Measurements from ENCODE around the gene MMP21. TPM values are rescaled to one million over a fixed set of nuclear protein-coding genes. Genes with fewer than 3 reads are reported as not detected.

The MMP21 gene
- total and polyA plus RNA-seq, 2 of the 13 experiments (the other 11 are each of a cell fraction or from before 2014, with no cell fraction given) = not detected

DNA sequence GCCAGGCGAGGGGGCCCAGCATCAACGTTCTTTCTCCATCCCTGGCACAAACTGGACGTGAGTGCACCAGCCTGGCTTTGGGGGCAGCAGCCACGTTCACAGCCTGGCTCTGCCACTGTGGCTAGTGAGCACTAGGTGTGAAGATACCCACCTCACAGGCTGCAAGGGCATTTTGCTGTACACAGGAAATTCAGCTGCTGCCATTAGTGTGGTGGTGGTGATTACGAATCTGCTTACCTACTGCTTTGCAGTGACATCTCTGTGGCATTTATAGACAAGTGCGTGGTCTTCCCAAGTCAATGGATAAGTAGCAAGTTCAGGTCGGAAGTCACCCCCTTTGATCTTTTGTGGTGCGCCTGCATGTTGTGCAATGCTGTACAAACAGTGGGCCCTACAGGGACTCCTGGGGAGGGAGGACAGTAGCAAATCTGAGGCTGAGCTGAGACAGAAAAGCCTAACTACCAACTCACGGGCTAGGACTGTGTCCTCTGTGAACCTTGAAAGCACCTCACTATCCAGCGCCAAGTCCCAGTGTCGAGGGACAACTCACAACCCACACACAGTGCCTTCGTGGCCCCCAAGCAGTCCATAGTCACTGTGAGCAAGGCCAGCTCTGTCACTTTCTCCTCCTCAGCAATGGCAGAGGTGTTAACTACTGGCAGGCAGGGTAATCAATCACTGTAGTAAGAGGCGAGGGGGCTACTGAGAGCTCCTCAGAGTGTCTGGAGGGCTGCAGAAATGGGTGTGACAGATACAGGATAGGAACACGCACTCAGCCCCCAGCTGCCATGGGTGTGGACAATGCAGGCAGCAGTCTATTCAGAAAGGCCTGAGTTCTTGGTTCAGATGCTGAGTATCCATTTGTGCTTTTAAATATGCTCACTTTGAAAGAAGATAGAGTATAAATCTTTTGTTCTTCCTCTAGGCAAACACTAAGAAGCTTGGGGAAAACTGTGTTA is 17.0 kb upstream of the MMP21 start (continued):
- TF ChIP-seq PHF5A (CRISPR knock-in tag; IDR thresholded peaks at IDR 0.05; ENCODE audit: low read depth, unreplicated experiment) (peak; percentile 82), TEAD2 (CRISPR knock-in tag; IDR thresholded peaks at IDR 0.05) (no peak), PITX1 (CRISPR knock-in tag; IDR thresholded peaks at IDR 0.05) (peak; percentile 95), BORCS8-MEF2B (CRISPR knock-in tag; IDR thresholded peaks at IDR 0.05) (peak; percentile 63; the same call in 1 of the 2 replicates), NFKBIZ (CRISPR knock-in tag; IDR thresholded peaks at IDR 0.05) (peak; percentile 68; the same call in 1 of the 2 replicates), ZNF543 (CRISPR knock-in tag; IDR thresholded peaks at IDR 0.05) (peak; percentile 88), RXRA (CRISPR knock-in tag; IDR thresholded peaks at IDR 0.05) (peak; percentile 98), ZNF557 (CRISPR knock-in tag; IDR thresholded peaks at IDR 0.05) (peak; percentile 75; the same call in 1 of the 2 replicates), ZNF225 (CRISPR knock-in tag; IDR thresholded peaks at IDR 0.05) (no peak; the same call in 1 of the 2 replicates), CAMTA2 (CRISPR knock-in tag; IDR thresholded peaks at IDR 0.05; ENCODE audit: borderline replicate concordance) (no peak), TBX2 (CRISPR knock-in tag; IDR thresholded peaks at IDR 0.05; ENCODE audit: borderline replicate concordance) (peak; percentile 97), MED8 (CRISPR knock-in tag; IDR thresholded peaks at IDR 0.05; ENCODE audit: insufficient replicate concordance) (no peak), ZNF12 (CRISPR knock-in tag; IDR thresholded peaks at IDR 0.05) (peak; percentile 87), SMARCE1 (IDR thresholded peaks at IDR 0.05; ENCODE audit: borderline replicate concordance) (no peak), ZNF121 (CRISPR knock-in tag; IDR thresholded peaks at IDR 0.05) (0 out of 2 replicates have a peak, but pooled peaks have one; percentile 19), MXD4 (CRISPR knock-in tag; IDR thresholded peaks at IDR 0.05) (peak; percentile 63; the same call in 1 of the 2 replicates), LCORL (IDR thresholded peaks at IDR 0.05) (no peak), LCORL (CRISPR knock-in tag; IDR thresholded peaks at IDR 0.05) (peak; percentile 96), KMT2A (CRISPR knock-in tag; IDR thresholded peaks at IDR 0.05) (no peak; the same call in 1 of the 2 replicates)
- TF ChIP-seq, protein P1, sequence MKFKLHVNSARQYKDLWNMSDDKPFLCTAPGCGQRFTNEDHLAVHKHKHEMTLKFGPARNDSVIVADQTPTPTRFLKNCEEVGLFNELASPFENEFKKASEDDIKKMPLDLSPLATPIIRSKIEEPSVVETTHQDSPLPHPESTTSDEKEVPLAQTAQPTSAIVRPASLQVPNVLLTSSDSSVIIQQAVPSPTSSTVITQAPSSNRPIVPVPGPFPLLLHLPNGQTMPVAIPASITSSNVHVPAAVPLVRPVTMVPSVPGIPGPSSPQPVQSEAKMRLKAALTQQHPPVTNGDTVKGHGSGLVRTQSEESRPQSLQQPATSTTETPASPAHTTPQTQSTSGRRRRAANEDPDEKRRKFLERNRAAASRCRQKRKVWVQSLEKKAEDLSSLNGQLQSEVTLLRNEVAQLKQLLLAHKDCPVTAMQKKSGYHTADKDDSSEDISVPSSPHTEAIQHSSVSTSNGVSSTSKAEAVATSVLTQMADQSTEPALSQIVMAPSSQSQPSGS (CRISPR knock-in tag; IDR thresholded peaks at IDR 0.05) = peak; percentile 80
- TF ChIP-seq, protein P2, sequence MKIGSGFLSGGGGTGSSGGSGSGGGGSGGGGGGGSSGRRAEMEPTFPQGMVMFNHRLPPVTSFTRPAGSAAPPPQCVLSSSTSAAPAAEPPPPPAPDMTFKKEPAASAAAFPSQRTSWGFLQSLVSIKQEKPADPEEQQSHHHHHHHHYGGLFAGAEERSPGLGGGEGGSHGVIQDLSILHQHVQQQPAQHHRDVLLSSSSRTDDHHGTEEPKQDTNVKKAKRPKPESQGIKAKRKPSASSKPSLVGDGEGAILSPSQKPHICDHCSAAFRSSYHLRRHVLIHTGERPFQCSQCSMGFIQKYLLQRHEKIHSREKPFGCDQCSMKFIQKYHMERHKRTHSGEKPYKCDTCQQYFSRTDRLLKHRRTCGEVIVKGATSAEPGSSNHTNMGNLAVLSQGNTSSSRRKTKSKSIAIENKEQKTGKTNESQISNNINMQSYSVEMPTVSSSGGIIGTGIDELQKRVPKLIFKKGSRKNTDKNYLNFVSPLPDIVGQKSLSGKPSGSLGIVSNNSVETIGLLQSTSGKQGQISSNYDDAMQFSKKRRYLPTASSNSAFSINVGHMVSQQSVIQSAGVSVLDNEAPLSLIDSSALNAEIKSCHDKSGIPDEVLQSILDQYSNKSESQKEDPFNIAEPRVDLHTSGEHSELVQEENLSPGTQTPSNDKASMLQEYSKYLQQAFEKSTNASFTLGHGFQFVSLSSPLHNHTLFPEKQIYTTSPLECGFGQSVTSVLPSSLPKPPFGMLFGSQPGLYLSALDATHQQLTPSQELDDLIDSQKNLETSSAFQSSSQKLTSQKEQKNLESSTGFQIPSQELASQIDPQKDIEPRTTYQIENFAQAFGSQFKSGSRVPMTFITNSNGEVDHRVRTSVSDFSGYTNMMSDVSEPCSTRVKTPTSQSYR (CRISPR knock-in tag; IDR thresholded peaks at IDR 0.05; ENCODE audit: borderline replicate concordance) = peak; percentile 77; the same call in 1 of the 2 replicates
- TF ChIP-seq, protein P3, sequence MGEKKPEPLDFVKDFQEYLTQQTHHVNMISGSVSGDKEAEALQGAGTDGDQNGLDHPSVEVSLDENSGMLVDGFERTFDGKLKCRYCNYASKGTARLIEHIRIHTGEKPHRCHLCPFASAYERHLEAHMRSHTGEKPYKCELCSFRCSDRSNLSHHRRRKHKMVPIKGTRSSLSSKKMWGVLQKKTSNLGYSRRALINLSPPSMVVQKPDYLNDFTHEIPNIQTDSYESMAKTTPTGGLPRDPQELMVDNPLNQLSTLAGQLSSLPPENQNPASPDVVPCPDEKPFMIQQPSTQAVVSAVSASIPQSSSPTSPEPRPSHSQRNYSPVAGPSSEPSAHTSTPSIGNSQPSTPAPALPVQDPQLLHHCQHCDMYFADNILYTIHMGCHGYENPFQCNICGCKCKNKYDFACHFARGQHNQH (CRISPR knock-in tag; IDR thresholded peaks at IDR 0.05) = peak; percentile 92; the same call in 1 of the 2 replicates
- TF ChIP-seq, protein P4, sequence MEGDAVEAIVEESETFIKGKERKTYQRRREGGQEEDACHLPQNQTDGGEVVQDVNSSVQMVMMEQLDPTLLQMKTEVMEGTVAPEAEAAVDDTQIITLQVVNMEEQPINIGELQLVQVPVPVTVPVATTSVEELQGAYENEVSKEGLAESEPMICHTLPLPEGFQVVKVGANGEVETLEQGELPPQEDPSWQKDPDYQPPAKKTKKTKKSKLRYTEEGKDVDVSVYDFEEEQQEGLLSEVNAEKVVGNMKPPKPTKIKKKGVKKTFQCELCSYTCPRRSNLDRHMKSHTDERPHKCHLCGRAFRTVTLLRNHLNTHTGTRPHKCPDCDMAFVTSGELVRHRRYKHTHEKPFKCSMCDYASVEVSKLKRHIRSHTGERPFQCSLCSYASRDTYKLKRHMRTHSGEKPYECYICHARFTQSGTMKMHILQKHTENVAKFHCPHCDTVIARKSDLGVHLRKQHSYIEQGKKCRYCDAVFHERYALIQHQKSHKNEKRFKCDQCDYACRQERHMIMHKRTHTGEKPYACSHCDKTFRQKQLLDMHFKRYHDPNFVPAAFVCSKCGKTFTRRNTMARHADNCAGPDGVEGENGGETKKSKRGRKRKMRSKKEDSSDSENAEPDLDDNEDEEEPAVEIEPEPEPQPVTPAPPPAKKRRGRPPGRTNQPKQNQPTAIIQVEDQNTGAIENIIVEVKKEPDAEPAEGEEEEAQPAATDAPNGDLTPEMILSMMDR (CRISPR knock-in tag; IDR thresholded peaks at IDR 0.05) = no peak
